K562 (cell line): ENCODE measurements around the gene CDC25B. TPM values are rescaled to one million over a fixed set of nuclear protein-coding genes. Genes with fewer than 3 reads are reported as not detected.
A peak's percentile ranks its signal among the peaks of the same experiment; 100 is the strongest.

Source experiments
- CTBP1 ChIP-seq: fragments of 450-650 bp; IDR thresholded peaks from 2 replicates; pipeline ENCODE4 v1.6.1; 2016; ENCODE audit warnings: borderline replicate concordance
- ELF1 ChIP-seq: fragments of 200-800 bp; sonication (Bioruptor generic); IDR thresholded peaks from 2 replicates; pipeline ENCODE4 v1.6.1; 2016; ENCODE audit warnings: missing genetic modification characterization, missing compliant biosample characterization
- FOXA1 ChIP-seq: fragments of 450-650 bp; IDR thresholded peaks from 2 replicates; pipeline ENCODE4 v1.6.1; 2016; ENCODE audit warnings: mild to moderate bottlenecking, borderline replicate concordance
- NCOA2 ChIP-seq, 2 experiments: fragments of 450-650 bp; IDR thresholded peaks; 2 replicates each; pipeline ENCODE4 v1.6.1; 2018; ENCODE audit warnings: mild to moderate bottlenecking in 2 of 2, moderate library complexity in 1 of 2; ENCODE audit not compliant: partially characterized antibody in 2 of 2
- PTTG1 ChIP-seq: fragments of 450-650 bp; IDR thresholded peaks from 2 replicates; pipeline ENCODE4 v1.6.1; 2016; ENCODE audit warnings: low read depth, mild to moderate bottlenecking, missing genetic modification characterization, missing compliant biosample characterization
- RERE ChIP-seq: sonication (generic); formaldehyde crosslinking; IDR thresholded peaks from 2 replicates; pipeline ENCODE4 v1.8.0; 2023; ENCODE audit warnings: missing genetic modification reagents, mild to moderate bottlenecking, borderline replicate concordance
- STAT5A ChIP-seq: IDR thresholded peaks from 2 replicates; pipeline ENCODE4 v1.6.1; 2012; ENCODE audit warnings: low read length, inconsistent platforms, borderline replicate concordance
- TAL1 ChIP-seq: fragments of 450-650 bp; IDR thresholded peaks from 2 replicates; pipeline ENCODE4 v1.6.1; 2016; ENCODE audit warnings: mild to moderate bottlenecking
- THRB ChIP-seq: fragments of 450-650 bp; formaldehyde crosslinking; conservative IDR thresholded peaks from 2 replicates; pipeline ENCODE4 v1.4.0; 2022; ENCODE audit warnings: mild to moderate bottlenecking, missing genetic modification characterization
- ZC3H4 ChIP-seq: sonication (generic); formaldehyde crosslinking; IDR thresholded peaks from 2 replicates; pipeline ENCODE4 v1.9.0; 2021; ENCODE audit warnings: missing genetic modification reagents, borderline replicate concordance
- ZNF134 ChIP-seq: fragments of 250-450 bp; sonication (Bioruptor Pico); conservative IDR thresholded peaks from 2 replicates; pipeline ENCODE4 v1.4.0; 2020
- ZNF224 ChIP-seq: sonication (generic); formaldehyde crosslinking; IDR thresholded peaks from 2 replicates; pipeline ENCODE4 v1.8.0; 2022; ENCODE audit warnings: mild to moderate bottlenecking, missing genetic modification reagents
- ZNF277 ChIP-seq: fragments of 250-450 bp; sonication (Bioruptor Pico); IDR thresholded peaks from 2 replicates; pipeline ENCODE4 v1.8.0; 2022; ENCODE audit warnings: inconsistent platforms, mild to moderate bottlenecking, moderate library complexity, borderline replicate concordance
- ZNF592 ChIP-seq: fragments of 450-650 bp; IDR thresholded peaks from 2 replicates; pipeline ENCODE4 v1.6.1; 2017; ENCODE audit warnings: antibody characterized with exemption, mild to moderate bottlenecking
- polyA plus RNA-seq, 8 experiments: library from polyadenylated mRNA; depleted of rRNA in 4 of 8; stranded (reverse) in 5 of 8; unstranded in 3 of 8; fragments of >200 nt; fragmentation: Nextera tagmentation in 2 of 8; fragmentation: Illumina TruSeq in 1 of 8; extraction: Ambion mirVana in 2 of 8; extraction: Trizol in 1 of 8; gene quantifications; 2 replicates each; pipeline versions ENCODE4 v1.2.1 to v1.2.3, GENCODE V29; 2011 to 2014; ENCODE audit warnings: inconsistent platforms in 1 of 8, missing spikeins in 1 of 8
- total RNA-seq, 7 experiments: library from RNA; depleted of rRNA in 6 of 7; stranded (reverse); fragments of >200 nt in 6 of 7; fragmentation: Illumina TruSeq in 2 of 7; extraction: Trizol in 2 of 7; gene quantifications; 2 replicates each; pipeline versions ENCODE4 v1.2.1 to v1.2.3, GENCODE V29; 2011 to 2021; ENCODE audit warnings: low replicate concordance in 1 of 7

CDC25B gene
- total and polyA plus RNA-seq, 9 of the 15 experiments (the other 6 are each of a cell fraction or from before 2014, with no cell fraction given) = 2.3 to 35.7 (median 9.5) TPM

- TF ChIP-seq ZNF592 = peak; percentile 83
- no peak for TF ChIP-seq ZNF134
- no peak for TF ChIP-seq TAL1
- TF ChIP-seq ZC3H4 (CRISPR knock-in tag) = no peak
- no peak for TF ChIP-seq ZNF224 (CRISPR knock-in tag)
- TF ChIP-seq FOXA1 = no peak
- no peak for TF ChIP-seq PTTG1 (tag)
- TF ChIP-seq STAT5A = no peak
- TF ChIP-seq CTBP1 = peak; percentile 15; the same call in 1 of the 2 replicates
- no peak for TF ChIP-seq NCOA2 (IDR thresholded peaks at IDR 0.05; ENCODE audit: partially characterized antibody in 2 of 2)
- TF ChIP-seq THRB (CRISPR knock-in tag) = no peak
- no peak for TF ChIP-seq ZNF277
- TF ChIP-seq RERE (CRISPR knock-in tag) = no peak
- no peak for TF ChIP-seq ELF1
Measured at GRCh38 chr20:3818155-3819151, 22.3 kb downstream of the CDC25B start (continued).
